Suprapubic skin (tissue), 4 donors: ENCODE data around the gene YEATS4.

Experiments used
- EP300 ChIP-seq: sonication (generic); formaldehyde crosslinking; IDR thresholded peaks from one replicate; pipeline ENCODE4 v1.6.1; 2017; ENCODE audit warnings: antibody characterized with exemption
- POLR2A ChIP-seq, 2 donors: fragments of 450-650 bp; IDR thresholded peaks; one replicate each; pipeline ENCODE4 v1.6.1; 2017; ENCODE audit warnings: antibody characterized with exemption in 2 of 2, mild to moderate bottlenecking in 2 of 2, moderate library complexity in 2 of 2
- POLR2AphosphoS5 ChIP-seq, 3 donors: sonication (generic); formaldehyde crosslinking; IDR thresholded peaks; one replicate each; pipeline ENCODE4 v1.6.1; 2017; ENCODE audit warnings: antibody characterized with exemption in 3 of 3
- TF ChIP-seq, protein P1 (sequence below), 2 donors: fragments of 200-600 bp in 1 of 2; fragments of 450-650 bp in 1 of 2; sonication (generic) in 1 of 2; IDR thresholded peaks; one replicate each; pipeline ENCODE4 v1.5.1; 2016 to 2019; ENCODE audit warnings: antibody characterized with exemption in 2 of 2, mild to moderate bottlenecking in 1 of 2, moderate library complexity in 1 of 2

DNA sequence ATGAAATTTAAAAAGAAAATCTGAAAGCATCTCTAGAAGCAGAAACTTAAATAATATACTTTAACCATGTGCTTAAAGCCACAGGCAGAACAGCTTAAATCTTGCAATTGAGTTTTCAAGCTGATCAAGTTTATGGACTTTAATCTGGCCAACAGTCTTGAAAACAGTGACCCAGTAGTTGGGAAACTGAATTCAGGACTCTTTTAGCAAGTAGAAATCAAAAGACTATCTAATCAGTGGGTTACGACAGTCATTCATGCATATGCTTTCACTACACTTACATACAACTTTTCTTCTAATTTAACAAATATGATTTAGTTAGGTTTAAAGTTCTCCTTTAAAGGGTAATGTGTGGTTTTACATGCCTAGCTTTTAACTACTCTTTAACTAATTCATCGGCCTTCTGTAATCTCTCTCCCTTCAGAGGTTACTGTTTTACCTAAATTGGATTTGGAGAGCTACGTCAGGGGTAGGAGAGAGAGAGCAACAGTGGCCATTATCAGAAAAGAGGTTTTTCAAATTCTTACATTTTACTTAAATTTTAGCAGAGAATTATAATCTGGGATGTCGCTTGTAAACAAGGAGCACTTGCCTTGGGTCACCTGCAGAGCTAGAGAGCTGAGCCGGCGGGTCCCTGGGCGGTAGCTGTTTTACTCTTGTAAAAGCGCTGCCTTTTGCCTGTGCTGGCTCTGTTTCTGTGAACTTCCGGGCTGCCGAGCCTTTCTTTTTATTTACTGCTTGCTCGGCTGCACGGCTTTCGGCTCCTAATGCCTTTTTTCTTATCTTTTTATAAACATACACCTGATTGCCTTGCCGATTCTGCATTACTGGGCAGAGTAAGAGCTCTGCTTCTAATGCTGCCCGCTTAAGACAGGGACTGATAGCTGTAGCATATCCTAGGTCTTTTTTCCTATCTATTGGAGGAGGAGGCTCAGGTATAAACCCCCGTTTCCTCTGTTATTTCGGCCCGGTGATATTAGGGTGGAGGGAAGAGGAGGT is 28.8 kb upstream of the YEATS4 start:
- no peak for TF ChIP-seq POLR2A (IDR thresholded peaks at IDR 0.05)
- TF ChIP-seq, protein P1, sequence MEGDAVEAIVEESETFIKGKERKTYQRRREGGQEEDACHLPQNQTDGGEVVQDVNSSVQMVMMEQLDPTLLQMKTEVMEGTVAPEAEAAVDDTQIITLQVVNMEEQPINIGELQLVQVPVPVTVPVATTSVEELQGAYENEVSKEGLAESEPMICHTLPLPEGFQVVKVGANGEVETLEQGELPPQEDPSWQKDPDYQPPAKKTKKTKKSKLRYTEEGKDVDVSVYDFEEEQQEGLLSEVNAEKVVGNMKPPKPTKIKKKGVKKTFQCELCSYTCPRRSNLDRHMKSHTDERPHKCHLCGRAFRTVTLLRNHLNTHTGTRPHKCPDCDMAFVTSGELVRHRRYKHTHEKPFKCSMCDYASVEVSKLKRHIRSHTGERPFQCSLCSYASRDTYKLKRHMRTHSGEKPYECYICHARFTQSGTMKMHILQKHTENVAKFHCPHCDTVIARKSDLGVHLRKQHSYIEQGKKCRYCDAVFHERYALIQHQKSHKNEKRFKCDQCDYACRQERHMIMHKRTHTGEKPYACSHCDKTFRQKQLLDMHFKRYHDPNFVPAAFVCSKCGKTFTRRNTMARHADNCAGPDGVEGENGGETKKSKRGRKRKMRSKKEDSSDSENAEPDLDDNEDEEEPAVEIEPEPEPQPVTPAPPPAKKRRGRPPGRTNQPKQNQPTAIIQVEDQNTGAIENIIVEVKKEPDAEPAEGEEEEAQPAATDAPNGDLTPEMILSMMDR (IDR thresholded peaks at IDR 0.05): no peak
- no peak for TF ChIP-seq EP300
- no peak for TF ChIP-seq POLR2AphosphoS5 (IDR thresholded peaks at IDR 0.05)
